GM19043 (cell line): Measurements from ENCODE around the gene KRT85.

Experiments used
- ATAC-seq: cut with Tn5 transposase; IDR thresholded peaks from one replicate; pipeline ENCODE4 v1.9.1; 2021; ENCODE audit warnings: low read depth; ENCODE audit not compliant: unreplicated experiment

KRT85 gene

DNA sequence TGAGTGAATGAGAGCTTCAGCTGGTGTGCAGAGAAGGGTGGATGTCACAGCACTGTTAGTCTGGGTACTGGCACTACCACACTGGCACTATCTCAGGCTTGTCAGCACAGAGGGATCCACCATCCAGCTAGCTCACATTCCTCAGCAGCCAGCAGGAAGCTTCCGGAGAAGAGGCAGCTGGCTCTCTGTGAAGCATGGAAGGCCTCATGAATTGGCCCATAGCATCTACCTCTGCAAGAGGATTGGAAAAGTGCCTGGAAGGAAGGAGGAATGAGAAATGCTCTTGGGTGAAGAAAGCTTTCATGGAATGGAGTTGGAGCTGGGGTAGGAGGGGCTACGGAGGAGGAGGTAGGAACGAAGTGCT, 56.0 kb downstream of the KRT85 start:
- no peak for ATAC-seq

- ATAC-seq: no peak
Observed at GRCh38 chr12:52310622-52311284, 56.5 kb downstream of the KRT85 start.
